WTC11 (cell line): Measurements from ENCODE around the gene ZNF507. TPM values are rescaled to one million over a fixed set of nuclear protein-coding genes. Genes with fewer than 3 reads are reported as not detected.

Experiments
- ATAC-seq: fragments of 200-7000 bp; cut with Tn5 transposase; 2 replicates; pipeline ENCODE4 v1.10.0; 2021; ENCODE audit warnings: mild to moderate bottlenecking, moderate library complexity
- CTCF ChIA-PET: fragments of 300-600 bp; sonication (Branson Sonifier 250); formaldehyde crosslinking; loops from one replicate; lab custom pipeline; 2021; ENCODE audit warnings: antibody characterized with exemption; lab: Charles Lee
- POLR2A ChIA-PET: fragments of 350-600 bp; sonication (Branson Sonifier 250); formaldehyde crosslinking; loops from one replicate; lab custom pipeline; 2021; ENCODE audit warnings: antibody characterized with exemption; lab: Charles Lee
- DNase-seq: peaks from one replicate; pipeline ENCODE4 v3.0.0; 2021; ENCODE audit warnings: low spot score
- H3K27ac Mint-ChIP-seq: 2 replicates; pipeline ENCODE4 v1.8.0; 2021; ENCODE audit warnings: mixed read lengths
- H3K27me3 Mint-ChIP-seq: 2 replicates; pipeline ENCODE4 v1.8.0; 2021; ENCODE audit warnings: low read depth, mild to moderate bottlenecking, moderate library complexity, mixed read lengths
- H3K36me3 Mint-ChIP-seq: 2 replicates; pipeline ENCODE4 v1.8.0; 2021; ENCODE audit warnings: mixed read lengths
- H3K4me1 Mint-ChIP-seq: 2 replicates; pipeline ENCODE4 v1.8.0; 2022; ENCODE audit warnings: mixed read lengths
- H3K4me3 Mint-ChIP-seq: 2 replicates; pipeline ENCODE4 v1.8.0; 2021; ENCODE audit warnings: mild to moderate bottlenecking, moderate library complexity, mixed read lengths
- H3K9me3 Mint-ChIP-seq: 2 replicates; pipeline ENCODE4 v1.8.0; 2021; ENCODE audit warnings: mixed read lengths
- ATF1 ChIP-seq: sonication (generic); formaldehyde crosslinking; IDR thresholded peaks from 2 replicates; pipeline ENCODE4 v1.8.1; 2023; ENCODE audit warnings: mild to moderate bottlenecking, moderate library complexity, missing genetic modification reagents
- ETV6 ChIP-seq: sonication (generic); formaldehyde crosslinking; IDR thresholded peaks from 2 replicates; pipeline ENCODE4 v1.8.1; 2022; ENCODE audit warnings: mild to moderate bottlenecking, missing genetic modification reagents
- GABPB1 ChIP-seq: sonication (generic); formaldehyde crosslinking; IDR thresholded peaks from 2 replicates; pipeline ENCODE4 v1.8.1; 2023; ENCODE audit warnings: mild to moderate bottlenecking, missing genetic modification reagents
- IRF2 ChIP-seq: sonication (generic); formaldehyde crosslinking; IDR thresholded peaks from 2 replicates; pipeline ENCODE4 v1.8.0; 2022; ENCODE audit warnings: low read depth, missing genetic modification reagents, borderline replicate concordance
- JAZF1 ChIP-seq: fragments of 250-450 bp; sonication (Bioruptor Pico); IDR thresholded peaks from 2 replicates; pipeline ENCODE4 v1.9.0; 2021; ENCODE audit warnings: moderate library complexity, mild to moderate bottlenecking, inconsistent platforms
- JUN ChIP-seq: sonication (generic); formaldehyde crosslinking; IDR thresholded peaks from 2 replicates; pipeline ENCODE4 v1.8.0; 2023; ENCODE audit warnings: mild to moderate bottlenecking, missing genetic modification reagents
- MAX ChIP-seq: sonication (generic); formaldehyde crosslinking; IDR thresholded peaks from 2 replicates; pipeline ENCODE4 v1.8.0; 2022; ENCODE audit warnings: mild to moderate bottlenecking, missing genetic modification reagents
- MXD4 ChIP-seq: fragments of 250-450 bp; sonication (Bioruptor Pico); IDR thresholded peaks from 2 replicates; pipeline ENCODE4 v1.8.0; 2021; ENCODE audit warnings: mild to moderate bottlenecking, moderate library complexity, borderline replicate concordance
- MYBL2 ChIP-seq: sonication (generic); formaldehyde crosslinking; IDR thresholded peaks from 2 replicates; pipeline ENCODE4 v1.8.1; 2023; ENCODE audit warnings: mild to moderate bottlenecking, moderate library complexity, missing genetic modification reagents
- NR1H2 ChIP-seq: sonication (generic); formaldehyde crosslinking; IDR thresholded peaks from 2 replicates; pipeline ENCODE4 v1.9.0; 2021; ENCODE audit warnings: mild to moderate bottlenecking, moderate library complexity, missing genetic modification reagents
- PRDM15 ChIP-seq: sonication (generic); formaldehyde crosslinking; IDR thresholded peaks from 2 replicates; pipeline ENCODE4 v1.8.0; 2022; ENCODE audit warnings: missing genetic modification reagents
- PRRX2 ChIP-seq: fragments of 250-450 bp; sonication (Bioruptor Pico); IDR thresholded peaks from 2 replicates; pipeline ENCODE4 v1.8.0; 2021; ENCODE audit warnings: mild to moderate bottlenecking
- STAT6 ChIP-seq: sonication (generic); formaldehyde crosslinking; conservative IDR thresholded peaks from 2 replicates; pipeline ENCODE4 v1.8.1; 2023; ENCODE audit warnings: mild to moderate bottlenecking, low read depth, missing genetic modification reagents, moderate library complexity
- TCF7 ChIP-seq: sonication (generic); formaldehyde crosslinking; IDR thresholded peaks from 2 replicates; pipeline ENCODE4 v1.8.0; 2022; ENCODE audit warnings: mild to moderate bottlenecking, low read depth, missing genetic modification reagents, moderate library complexity
- ZBTB21 ChIP-seq: sonication (generic); formaldehyde crosslinking; IDR thresholded peaks from 2 replicates; pipeline ENCODE4 v1.8.1; 2023; ENCODE audit warnings: mild to moderate bottlenecking, missing genetic modification reagents, borderline replicate concordance
- ZBTB43 ChIP-seq: sonication (generic); formaldehyde crosslinking; IDR thresholded peaks from 2 replicates; pipeline ENCODE4 v1.8.1; 2023; ENCODE audit warnings: mild to moderate bottlenecking, missing genetic modification reagents
- ZNF532 ChIP-seq: fragments of 250-450 bp; sonication (Bioruptor Pico); IDR thresholded peaks from 2 replicates; pipeline ENCODE4 v1.9.0; 2021; ENCODE audit warnings: mild to moderate bottlenecking, borderline replicate concordance
- total RNA-seq: library from RNA; stranded (reverse); gene quantifications from 3 replicates; pipeline ENCODE4 v1.2.3, GENCODE V29; 2021

ZNF507 gene
- total RNA-seq, 1 experiment from 2014 or later: 27.6 TPM

- TF ChIP-seq ZBTB43: no peak
- no peak for TF ChIP-seq TCF7 (CRISPR knock-in tag)
These were observed 16.9 kb downstream of the ZNF507 start (continued) for GRCh38 chr19:32362318-32362691.

- Mint-ChIP-seq H3K27ac (no peak overlapping the region), H3K4me1 (no peaks in the 10 kb centered on the region), H3K27me3 (no peaks in the 10 kb centered on the region), H3K36me3 (peaks cover 50% of the 10 kb centered on the region), H3K4me3 (no peak overlapping the region)
- DNase-seq: no peak
- ChIA-PET CTCF (no interaction called here), POLR2A (no interaction called here)
- ATAC-seq: no peak
- TF ChIP-seq GABPB1 (CRISPR knock-in tag) (peak; percentile 60; the same call in 1 of the 2 replicates), ZNF532 (CRISPR knock-in tag) (no peak)
- TF ChIP-seq, all 79 proteins: peak for 1
- H3K9me3 Mint-ChIP-seq: no peaks in the 10 kb centered on the region
These were observed 17.8 kb downstream of the ZNF507 start for GRCh38 chr19:32363175-32363574.

GRCh38 chr19:32363632-32364031, 18.2 kb downstream of the ZNF507 start:
- Mint-ChIP-seq H3K4me3 (no peak overlapping the region), H3K27me3 (no peaks in the 10 kb centered on the region), H3K27ac (no peak overlapping the region), H3K4me1 (no peaks in the 10 kb centered on the region), H3K36me3 (peaks cover 45% of the 10 kb centered on the region), H3K9me3 (no peaks in the 10 kb centered on the region)
- ATAC-seq (no peak), DNase-seq (no peak)
- ChIA-PET CTCF (no interaction called here), POLR2A (no interaction called here)
- TF ChIP-seq JAZF1 (no peak), ZBTB21 (CRISPR knock-in tag) (no peak), ZNF532 (CRISPR knock-in tag) (no peak), PRDM15 (CRISPR knock-in tag) (no peak), PRRX2 (no peak), ETV6 (no peak), STAT6 (CRISPR knock-in tag) (no peak), ATF1 (no peak), MYBL2 (CRISPR knock-in tag) (no peak), JUN (CRISPR knock-in tag) (no peak), MAX (no peak), NR1H2 (no peak), MXD4 (CRISPR knock-in tag) (no peak), GABPB1 (CRISPR knock-in tag) (no peak), IRF2 (CRISPR knock-in tag) (no peak)
